HepG2 (cell line): ENCODE results near the gene ELAPOR1. TPM values are rescaled to one million over a fixed set of nuclear protein-coding genes. Genes with fewer than 3 reads are reported as not detected.

Experiments
- HNRNPLL ChIP-seq: fragments of 200-400 bp; formaldehyde crosslinking; IDR thresholded peaks from 2 replicates; pipeline ENCODE4 v1.6.1; 2017; ENCODE audit warnings: mild to moderate bottlenecking, low read depth, low read length; ENCODE audit not compliant: poor library complexity, severe bottlenecking
- IRX3 ChIP-seq: sonication (generic); formaldehyde crosslinking; IDR thresholded peaks from 2 replicates; pipeline ENCODE4 v1.8.1; 2023; ENCODE audit warnings: mild to moderate bottlenecking, low read depth, missing genetic modification reagents, borderline replicate concordance
- PRMT3 ChIP-seq: sonication (generic); formaldehyde crosslinking; IDR thresholded peaks from 2 replicates; pipeline ENCODE4 v1.8.1; 2022; ENCODE audit warnings: low read depth, mild to moderate bottlenecking, moderate library complexity, missing genetic modification reagents, borderline replicate concordance
- RAD21 ChIP-seq: fragments of 450-650 bp; formaldehyde crosslinking; IDR thresholded peaks from 2 replicates; pipeline ENCODE4 v1.5.0; 2020; ENCODE audit warnings: mild to moderate bottlenecking
- RXRB ChIP-seq: IDR thresholded peaks from 2 replicates; pipeline ENCODE4 v1.6.1; 2016; ENCODE audit warnings: borderline replicate concordance, missing genetic modification reagents, missing compliant biosample characterization
- SALL1 ChIP-seq: sonication (generic); formaldehyde crosslinking; IDR thresholded peaks from 2 replicates; pipeline ENCODE4 v1.8.0; 2022; ENCODE audit warnings: mild to moderate bottlenecking, missing genetic modification reagents
- ZNF136 ChIP-seq: sonication (generic); formaldehyde crosslinking; IDR thresholded peaks from 2 replicates; pipeline ENCODE4 v1.8.1; 2022; ENCODE audit warnings: low read depth, mild to moderate bottlenecking, moderate library complexity, missing genetic modification reagents
- ZNF30 ChIP-seq: sonication (generic); formaldehyde crosslinking; IDR thresholded peaks from 2 replicates; pipeline ENCODE4 v1.5.0; 2020; ENCODE audit warnings: mild to moderate bottlenecking, missing genetic modification reagents
- ZNF333 ChIP-seq: sonication (generic); formaldehyde crosslinking; IDR thresholded peaks from 2 replicates; pipeline ENCODE4 v1.4.0; 2020; ENCODE audit warnings: mild to moderate bottlenecking, missing genetic modification reagents, borderline replicate concordance
- ZNF460 ChIP-seq: sonication (generic); formaldehyde crosslinking; IDR thresholded peaks from 2 replicates; pipeline ENCODE4 v1.5.1; 2020; ENCODE audit warnings: missing genetic modification reagents, mild to moderate bottlenecking, borderline replicate concordance
- ZNF543 ChIP-seq: sonication (generic); formaldehyde crosslinking; IDR thresholded peaks from 2 replicates; pipeline ENCODE4 v1.4.0; 2020; ENCODE audit warnings: mild to moderate bottlenecking, missing genetic modification reagents
- ZNF550 ChIP-seq: sonication (generic); formaldehyde crosslinking; IDR thresholded peaks from 2 replicates; pipeline ENCODE4 v1.4.0; 2020; ENCODE audit warnings: mild to moderate bottlenecking, missing genetic modification reagents, borderline replicate concordance
- ZNF792 ChIP-seq: IDR thresholded peaks from 2 replicates; pipeline ENCODE4 v1.6.1; 2016
- polyA plus RNA-seq, 8 experiments: library from polyadenylated mRNA; depleted of rRNA in 3 of 8; stranded (reverse) in 7 of 8; unstranded in 1 of 8; fragments of >200 nt; fragmentation: Illumina TruSeq in 4 of 8; extraction: Trizol in 4 of 8; gene quantifications; 2 replicates each; pipeline versions ENCODE4 v1.2.1 to v1.2.3, GENCODE V29; 2011 to 2016; ENCODE audit warnings: low read depth in 4 of 8, missing spikeins in 1 of 8, mixed read lengths in 1 of 8; ENCODE audit not compliant: insufficient read depth in 1 of 8
- total RNA-seq, 5 experiments: library from RNA; depleted of rRNA; stranded (reverse); fragments of >200 nt; fragmentation: Illumina TruSeq; extraction: Trizol; gene quantifications; 2 replicates each; pipeline ENCODE4 v1.2.3, GENCODE V29; 2016; ENCODE audit warnings: low read depth in 1 of 5
- TF ChIP-seq, protein P1 (sequence below): sonication (generic); formaldehyde crosslinking; IDR thresholded peaks from 2 replicates; pipeline ENCODE4 v1.4.0; 2020; ENCODE audit warnings: missing genetic modification reagents, borderline replicate concordance
- TF ChIP-seq, protein P2 (sequence below): sonication (generic); formaldehyde crosslinking; IDR thresholded peaks from one replicate; pipeline ENCODE4 v1.5.1; 2020; ENCODE audit warnings: mild to moderate bottlenecking, missing genetic modification reagents; ENCODE audit errors: not compliant biosample characterization
- TF ChIP-seq, protein P3 (sequence below): fragments of 450-650 bp; IDR thresholded peaks from 2 replicates; pipeline ENCODE4 v1.6.1; 2016

Gene ELAPOR1
- total and polyA plus RNA-seq, 2 of the 13 experiments (the other 11 are each of a cell fraction or from before 2014, with no cell fraction given) = 0.13 to 0.20 TPM

DNA sequence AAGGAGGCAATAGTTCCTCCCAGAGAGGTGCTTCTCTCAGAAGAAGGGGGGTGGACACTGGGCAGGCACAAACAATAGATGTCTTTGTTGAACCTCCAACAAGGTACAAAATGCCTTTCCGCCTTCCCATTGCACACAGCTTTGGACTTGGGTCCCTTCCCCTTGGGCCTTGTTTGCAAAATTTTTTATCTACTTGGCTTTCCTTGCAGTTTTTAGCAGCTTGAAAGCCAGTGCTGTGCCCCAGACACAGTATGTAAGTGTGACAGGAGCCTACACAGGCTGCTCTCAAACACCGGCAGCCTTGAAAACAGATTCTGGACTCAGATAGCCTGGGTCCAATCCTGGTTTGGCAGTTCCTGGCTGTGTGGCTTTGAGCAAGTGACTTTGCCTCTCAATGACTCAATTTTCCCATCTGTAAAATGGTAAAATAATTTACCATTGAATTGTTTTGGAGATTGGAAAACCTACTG, 43.0 kb downstream of the ELAPOR1 start (continued):
- no peak for TF ChIP-seq ZNF333 (CRISPR knock-in tag)
- TF ChIP-seq ZNF792 (CRISPR knock-in tag) = 0 out of 2 replicates have a peak, but pooled peaks have one; percentile 11
- TF ChIP-seq, protein P1, sequence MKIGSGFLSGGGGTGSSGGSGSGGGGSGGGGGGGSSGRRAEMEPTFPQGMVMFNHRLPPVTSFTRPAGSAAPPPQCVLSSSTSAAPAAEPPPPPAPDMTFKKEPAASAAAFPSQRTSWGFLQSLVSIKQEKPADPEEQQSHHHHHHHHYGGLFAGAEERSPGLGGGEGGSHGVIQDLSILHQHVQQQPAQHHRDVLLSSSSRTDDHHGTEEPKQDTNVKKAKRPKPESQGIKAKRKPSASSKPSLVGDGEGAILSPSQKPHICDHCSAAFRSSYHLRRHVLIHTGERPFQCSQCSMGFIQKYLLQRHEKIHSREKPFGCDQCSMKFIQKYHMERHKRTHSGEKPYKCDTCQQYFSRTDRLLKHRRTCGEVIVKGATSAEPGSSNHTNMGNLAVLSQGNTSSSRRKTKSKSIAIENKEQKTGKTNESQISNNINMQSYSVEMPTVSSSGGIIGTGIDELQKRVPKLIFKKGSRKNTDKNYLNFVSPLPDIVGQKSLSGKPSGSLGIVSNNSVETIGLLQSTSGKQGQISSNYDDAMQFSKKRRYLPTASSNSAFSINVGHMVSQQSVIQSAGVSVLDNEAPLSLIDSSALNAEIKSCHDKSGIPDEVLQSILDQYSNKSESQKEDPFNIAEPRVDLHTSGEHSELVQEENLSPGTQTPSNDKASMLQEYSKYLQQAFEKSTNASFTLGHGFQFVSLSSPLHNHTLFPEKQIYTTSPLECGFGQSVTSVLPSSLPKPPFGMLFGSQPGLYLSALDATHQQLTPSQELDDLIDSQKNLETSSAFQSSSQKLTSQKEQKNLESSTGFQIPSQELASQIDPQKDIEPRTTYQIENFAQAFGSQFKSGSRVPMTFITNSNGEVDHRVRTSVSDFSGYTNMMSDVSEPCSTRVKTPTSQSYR (CRISPR knock-in tag) = peak; percentile 44; the same call in 1 of the 2 replicates
- no peak for TF ChIP-seq ZNF550 (CRISPR knock-in tag)
- no peak; the same call in 1 of the 2 replicates for TF ChIP-seq ZNF460 (CRISPR knock-in tag)
- TF ChIP-seq ZNF30 (CRISPR knock-in tag) = no peak
- TF ChIP-seq IRX3 (CRISPR knock-in tag) = no peak
- TF ChIP-seq, protein P2, sequence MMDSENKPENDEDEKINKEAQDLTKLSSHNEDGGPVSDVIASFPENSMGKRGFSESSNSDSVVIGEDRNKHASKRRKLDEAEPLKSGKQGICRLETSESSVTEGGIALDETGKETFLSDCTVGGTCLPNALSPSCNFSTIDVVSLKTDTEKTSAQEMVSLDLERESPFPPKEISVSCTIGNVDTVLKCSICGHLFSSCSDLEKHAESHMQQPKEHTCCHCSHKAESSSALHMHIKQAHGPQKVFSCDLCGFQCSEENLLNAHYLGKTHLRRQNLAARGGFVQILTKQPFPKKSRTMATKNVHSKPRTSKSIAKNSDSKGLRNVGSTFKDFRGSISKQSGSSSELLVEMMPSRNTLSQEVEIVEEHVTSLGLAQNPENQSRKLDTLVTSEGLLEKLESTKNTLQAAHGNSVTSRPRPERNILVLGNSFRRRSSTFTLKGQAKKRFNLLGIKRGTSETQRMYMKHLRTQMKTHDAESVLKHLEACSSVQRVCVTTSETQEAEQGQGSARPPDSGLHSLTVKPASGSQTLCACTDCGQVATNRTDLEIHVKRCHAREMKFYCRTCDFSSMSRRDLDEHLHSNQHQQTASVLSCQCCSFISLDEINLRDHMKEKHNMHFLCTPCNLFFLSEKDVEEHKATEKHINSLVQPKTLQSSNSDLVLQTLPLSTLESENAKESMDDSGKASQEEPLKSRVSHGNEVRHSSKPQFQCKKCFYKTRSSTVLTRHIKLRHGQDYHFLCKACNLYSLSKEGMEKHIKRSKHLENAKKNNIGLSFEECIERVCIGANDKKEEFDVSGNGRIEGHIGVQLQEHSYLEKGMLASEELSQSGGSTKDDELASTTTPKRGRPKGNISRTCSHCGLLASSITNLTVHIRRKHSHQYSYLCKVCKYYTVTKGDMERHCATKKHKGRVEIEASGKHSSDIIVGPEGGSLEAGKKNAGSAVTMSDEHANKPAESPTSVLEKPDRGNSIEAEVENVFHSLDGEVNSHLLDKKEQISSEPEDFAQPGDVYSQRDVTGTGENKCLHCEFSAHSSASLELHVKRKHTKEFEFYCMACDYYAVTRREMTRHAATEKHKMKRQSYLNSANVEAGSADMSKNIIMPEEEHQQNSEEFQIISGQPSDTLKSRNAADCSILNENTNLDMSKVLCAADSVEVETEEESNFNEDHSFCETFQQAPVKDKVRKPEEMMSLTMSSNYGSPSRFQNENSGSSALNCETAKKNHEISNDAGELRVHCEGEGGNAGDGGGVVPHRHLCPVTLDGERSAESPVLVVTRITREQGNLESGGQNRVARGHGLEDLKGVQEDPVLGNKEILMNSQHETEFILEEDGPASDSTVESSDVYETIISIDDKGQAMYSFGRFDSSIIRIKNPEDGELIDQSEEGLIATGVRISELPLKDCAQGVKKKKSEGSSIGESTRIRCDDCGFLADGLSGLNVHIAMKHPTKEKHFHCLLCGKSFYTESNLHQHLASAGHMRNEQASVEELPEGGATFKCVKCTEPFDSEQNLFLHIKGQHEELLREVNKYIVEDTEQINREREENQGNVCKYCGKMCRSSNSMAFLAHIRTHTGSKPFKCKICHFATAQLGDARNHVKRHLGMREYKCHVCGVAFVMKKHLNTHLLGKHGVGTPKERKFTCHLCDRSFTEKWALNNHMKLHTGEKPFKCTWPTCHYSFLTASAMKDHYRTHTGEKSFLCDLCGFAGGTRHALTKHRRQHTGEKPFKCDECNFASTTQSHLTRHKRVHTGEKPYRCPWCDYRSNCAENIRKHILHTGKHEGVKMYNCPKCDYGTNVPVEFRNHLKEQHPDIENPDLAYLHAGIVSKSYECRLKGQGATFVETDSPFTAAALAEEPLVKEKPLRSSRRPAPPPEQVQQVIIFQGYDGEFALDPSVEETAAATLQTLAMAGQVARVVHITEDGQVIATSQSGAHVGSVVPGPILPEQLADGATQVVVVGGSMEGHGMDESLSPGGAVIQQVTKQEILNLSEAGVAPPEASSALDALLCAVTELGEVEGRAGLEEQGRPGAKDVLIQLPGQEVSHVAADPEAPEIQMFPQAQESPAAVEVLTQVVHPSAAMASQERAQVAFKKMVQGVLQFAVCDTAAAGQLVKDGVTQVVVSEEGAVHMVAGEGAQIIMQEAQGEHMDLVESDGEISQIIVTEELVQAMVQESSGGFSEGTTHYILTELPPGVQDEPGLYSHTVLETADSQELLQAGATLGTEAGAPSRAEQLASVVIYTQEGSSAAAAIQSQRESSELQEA (CRISPR knock-in tag) = no peak
- peak; percentile 87 for TF ChIP-seq SALL1 (CRISPR knock-in tag)
- no peak for TF ChIP-seq HNRNPLL
- TF ChIP-seq RAD21 (CRISPR knock-in tag) = no peak
- TF ChIP-seq RXRB (CRISPR knock-in tag) = no peak; the same call in 1 of the 2 replicates
- TF ChIP-seq ZNF543 (CRISPR knock-in tag) = no peak
- TF ChIP-seq, protein P3, sequence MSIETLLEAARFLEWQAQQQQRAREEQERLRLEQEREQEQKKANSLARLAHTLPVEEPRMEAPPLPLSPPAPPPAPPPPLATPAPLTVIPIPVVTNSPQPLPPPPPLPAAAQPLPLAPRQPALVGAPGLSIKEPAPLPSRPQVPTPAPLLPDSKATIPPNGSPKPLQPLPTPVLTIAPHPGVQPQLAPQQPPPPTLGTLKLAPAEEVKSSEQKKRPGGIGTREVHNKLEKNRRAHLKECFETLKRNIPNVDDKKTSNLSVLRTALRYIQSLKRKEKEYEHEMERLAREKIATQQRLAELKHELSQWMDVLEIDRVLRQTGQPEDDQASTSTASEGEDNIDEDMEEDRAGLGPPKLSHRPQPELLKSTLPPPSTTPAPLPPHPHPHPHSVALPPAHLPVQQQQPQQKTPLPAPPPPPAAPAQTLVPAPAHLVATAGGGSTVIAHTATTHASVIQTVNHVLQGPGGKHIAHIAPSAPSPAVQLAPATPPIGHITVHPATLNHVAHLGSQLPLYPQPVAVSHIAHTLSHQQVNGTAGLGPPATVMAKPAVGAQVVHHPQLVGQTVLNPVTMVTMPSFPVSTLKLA = no peak
- no peak for TF ChIP-seq PRMT3 (CRISPR knock-in tag)
- TF ChIP-seq ZNF136 (CRISPR knock-in tag) = no peak
